ENCODE results near the gene TIMM10B.

DNA sequence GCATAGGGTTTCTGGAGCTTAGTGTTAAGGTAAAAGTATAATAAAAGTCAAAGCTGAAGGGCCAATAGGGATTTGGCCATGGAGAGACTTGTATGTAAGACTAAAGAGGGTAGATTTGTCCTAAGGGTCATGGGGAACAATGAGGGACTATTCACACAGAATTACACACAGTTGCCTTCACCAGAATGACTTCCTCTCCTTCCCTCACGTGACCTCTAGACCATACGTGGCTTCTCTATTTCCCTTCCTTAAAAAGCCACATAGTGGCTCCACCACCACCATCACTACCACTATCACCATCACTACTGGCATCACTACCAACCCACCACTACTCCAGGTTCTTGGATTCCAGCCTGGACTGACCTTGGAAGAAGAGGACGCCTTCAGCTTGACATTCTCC, 43.3 kb upstream of the TIMM10B start:
- no peak for TF ChIP-seq EZH2 (IDR thresholded peaks at IDR 0.05; ENCODE audit: low read length, missing control alignments)
- TF ChIP-seq, protein P1, sequence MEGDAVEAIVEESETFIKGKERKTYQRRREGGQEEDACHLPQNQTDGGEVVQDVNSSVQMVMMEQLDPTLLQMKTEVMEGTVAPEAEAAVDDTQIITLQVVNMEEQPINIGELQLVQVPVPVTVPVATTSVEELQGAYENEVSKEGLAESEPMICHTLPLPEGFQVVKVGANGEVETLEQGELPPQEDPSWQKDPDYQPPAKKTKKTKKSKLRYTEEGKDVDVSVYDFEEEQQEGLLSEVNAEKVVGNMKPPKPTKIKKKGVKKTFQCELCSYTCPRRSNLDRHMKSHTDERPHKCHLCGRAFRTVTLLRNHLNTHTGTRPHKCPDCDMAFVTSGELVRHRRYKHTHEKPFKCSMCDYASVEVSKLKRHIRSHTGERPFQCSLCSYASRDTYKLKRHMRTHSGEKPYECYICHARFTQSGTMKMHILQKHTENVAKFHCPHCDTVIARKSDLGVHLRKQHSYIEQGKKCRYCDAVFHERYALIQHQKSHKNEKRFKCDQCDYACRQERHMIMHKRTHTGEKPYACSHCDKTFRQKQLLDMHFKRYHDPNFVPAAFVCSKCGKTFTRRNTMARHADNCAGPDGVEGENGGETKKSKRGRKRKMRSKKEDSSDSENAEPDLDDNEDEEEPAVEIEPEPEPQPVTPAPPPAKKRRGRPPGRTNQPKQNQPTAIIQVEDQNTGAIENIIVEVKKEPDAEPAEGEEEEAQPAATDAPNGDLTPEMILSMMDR (conservative IDR thresholded peaks at IDR 0.05 in 1 of 2, IDR thresholded peaks at IDR 0.05 in 1 of 2; ENCODE audit: low read depth in 1 of 2, low read length in 2 of 2) = no peak

Measured in fibroblast of lung (primary cell).